ENCODE data around the gene CCDC85C.
"Not testable (repeated sequence)": the region's sequence is repeated elsewhere in the genome, so short reads cannot be mapped to it uniquely, and the experiment has no call there.

The CCDC85C gene

GRCh38 chr14:99603471-99604277, at the start of gene CCDC85C:
Gene CCDC85C (minus strand): TSS chr14:99604207. CDS start chr14:99603959, 248 bp downstream.
- peak; percentile 29 to 31 for DNase-seq

GRCh38 chr14:99651953-99652746, 48.1 kb upstream of the CCDC85C start:
- no peak for DNase-seq

GRCh38 chr14:99650189-99650588, 46.2 kb upstream of the CCDC85C start:
- no peak for DNase-seq

GRCh38 chr14:99649643-99650042, 45.6 kb upstream of the CCDC85C start:
- no peak for DNase-seq

GRCh38 chr14:99649219-99649618, 45.2 kb upstream of the CCDC85C start:
- no peak for DNase-seq

GRCh38 chr14:99648027-99648784, 44.2 kb upstream of the CCDC85C start:
- no peak for DNase-seq

- no peak for DNase-seq
These were observed 43.4 kb upstream of the CCDC85C start for GRCh38 chr14:99647411-99647810.

- no peak for DNase-seq
These were observed 41.8 kb upstream of the CCDC85C start for GRCh38 chr14:99645545-99646505.

- DNase-seq = no peak
These were observed 40.9 kb upstream of the CCDC85C start, which contains the start of gene HHIPL1 for GRCh38 chr14:99644723-99645544. Gene HHIPL1 (plus strand): TSS chr14:99645129. CDS start chr14:99645208, 79 bp downstream.

GRCh38 chr14:99644035-99644587, 40.1 kb upstream of the CCDC85C start:
- no peak for DNase-seq

- DNase-seq = no peak
These were observed 39.3 kb upstream of the CCDC85C start for GRCh38 chr14:99643343-99643742.

- not testable (repeated sequence) for DNase-seq
These were observed 38.8 kb upstream of the CCDC85C start for GRCh38 chr14:99642771-99643170.

GRCh38 chr14:99637624-99638023, 33.6 kb upstream of the CCDC85C start:
- no peak for DNase-seq

GRCh38 chr14:99636487-99636886, 32.5 kb upstream of the CCDC85C start:
- no peak for DNase-seq

GRCh38 chr14:99635116-99635515, 31.1 kb upstream of the CCDC85C start:
- no peak for DNase-seq

- no peak for DNase-seq
These were observed 30.4 kb upstream of the CCDC85C start for GRCh38 chr14:99634443-99634842.

GRCh38 chr14:99633918-99634317, 29.9 kb upstream of the CCDC85C start:
- DNase-seq = no peak

- DNase-seq = no peak
These were observed 29.1 kb upstream of the CCDC85C start for GRCh38 chr14:99633141-99633540.

- no peak for DNase-seq
These were observed 28.5 kb upstream of the CCDC85C start for GRCh38 chr14:99632410-99633035.

- no peak for DNase-seq
These were observed 26.2 kb upstream of the CCDC85C start for GRCh38 chr14:99630202-99630601.
